Ascending aorta (tissue), 2 donors: ENCODE results near the gene RSAD1. TPM values are rescaled to one million over a fixed set of nuclear protein-coding genes. Genes with fewer than 3 reads are reported as not detected.

Source experiments
- DNase-seq, 2 donors: peaks; one replicate each; pipeline ENCODE4 v3.0.0-alpha.2; 2019; ENCODE audit warnings: low spot score in 2 of 2
- H3K27ac ChIP-seq, 2 donors: fragments of 200-600 bp; sonication (generic); one replicate each; pipeline ENCODE4 v1.5.1; 2016 to 2017; ENCODE audit warnings: mild to moderate bottlenecking in 1 of 2
- H3K27me3 ChIP-seq: fragments of 200-600 bp; sonication (generic); one replicate; pipeline ENCODE4 v1.5.1; 2017
- H3K36me3 ChIP-seq, 2 donors: fragments of 200-600 bp; sonication (generic); one replicate each; pipeline ENCODE4 v1.5.1; 2016
- H3K4me1 ChIP-seq, 2 donors: fragments of 200-600 bp; sonication (generic); one replicate each; pipeline ENCODE4 v1.5.1; 2016 to 2017; ENCODE audit warnings: mild to moderate bottlenecking in 1 of 2
- H3K4me3 ChIP-seq, 2 donors: fragments of 200-600 bp; sonication (generic); one replicate each; pipeline ENCODE4 v1.5.1; 2016 to 2017; ENCODE audit warnings: mild to moderate bottlenecking in 1 of 2
- H3K9me3 ChIP-seq, 2 donors: fragments of 200-600 bp; sonication (generic); one replicate each; pipeline ENCODE4 v1.5.1; 2016
- CTCF ChIP-seq, 3 experiments: fragments of 200-600 bp in 2 of 3; fragments of 450-650 bp in 1 of 3; sonication (generic) in 2 of 3; IDR thresholded peaks; one replicate each; pipeline ENCODE4 v1.5.1; 2016 to 2019; ENCODE audit warnings: antibody characterized with exemption in 3 of 3, mild to moderate bottlenecking in 1 of 3, moderate library complexity in 1 of 3
- intact Hi-C: fragments of 100-400 bp; cut with DNase I; formaldehyde crosslinking; loops from one replicate; pipeline ENCODE4 v1.15.1; 2023
- total RNA-seq: library from RNA; depleted of rRNA; stranded (reverse); fragments of >200 nt; gene quantifications from one replicate; pipeline ENCODE4 v1.1.0, GENCODE V29; 2016

Gene RSAD1
- total RNA-seq, 1 donor from 2014 or later = 36.7 TPM

- no peak for DNase-seq
- Histone ChIP-seq H3K4me3 (peak overlapping the region; percentile 71 to 80), H3K9me3 (no peaks in the 10 kb centered on the region), H3K27me3 (no peaks in the 10 kb centered on the region), H3K4me1 (peaks cover 3 to 4% of the 10 kb centered on the region in 2 donors), H3K36me3 (no peaks in the 10 kb centered on the region), H3K27ac (peak overlapping the region; percentile 28 to 80)
- TF ChIP-seq CTCF (IDR thresholded peaks at IDR 0.05) = peak in 2 of 3 experiments; percentile 21 to 30
- intact Hi-C loops = loop anchor here (2.0 kb wide), 1 partner anchor 30 kb away; the partner anchor contains the start of gene RSAD1
These were observed 30.2 kb downstream of the RSAD1 start for GRCh38 chr17:50508573-50509460.

GRCh38 chr17:50511058-50511457 is 32.4 kb downstream of the RSAD1 start:
- DNase-seq = no peak
- Histone ChIP-seq H3K27me3 (no peaks in the 10 kb centered on the region), H3K4me3 (no peak overlapping the region), H3K36me3 (no peaks in the 10 kb centered on the region), H3K27ac (no peak overlapping the region), H3K4me1 (peaks cover 3 to 4% of the 10 kb centered on the region in 2 donors), H3K9me3 (no peaks in the 10 kb centered on the region)
- intact Hi-C loops = no loop called here
- no peak for TF ChIP-seq CTCF (IDR thresholded peaks at IDR 0.05)

GRCh38 chr17:50513495-50513894 is 34.8 kb downstream of the RSAD1 start:
- H3K27ac ChIP-seq = no peak overlapping the region
- no peaks in the 10 kb centered on the region for H3K36me3 ChIP-seq
- TF ChIP-seq CTCF (IDR thresholded peaks at IDR 0.05) = no peak

GRCh38 chr17:50514388-50514787 is 35.7 kb downstream of the RSAD1 start:
- DNase-seq = no peak
- no peaks in the 10 kb centered on the region for H3K27me3 ChIP-seq
- no peak overlapping the region for H3K27ac ChIP-seq
- TF ChIP-seq CTCF (IDR thresholded peaks at IDR 0.05) = no peak
- no peaks in the 10 kb centered on the region for H3K4me1 ChIP-seq
- intact Hi-C loops = no loop called here
- H3K4me3 ChIP-seq = no peak overlapping the region
- H3K9me3 ChIP-seq = no peaks in the 10 kb centered on the region
- no peaks in the 10 kb centered on the region for H3K36me3 ChIP-seq

More at GRCh38 chr17:50513495-50513894, 34.8 kb downstream of the RSAD1 start:
- Histone ChIP-seq H3K4me3 (no peak overlapping the region), H3K4me1 (peaks cover 0 to 3% of the 10 kb centered on the region in 2 donors), H3K27me3 (no peaks in the 10 kb centered on the region), H3K9me3 (no peaks in the 10 kb centered on the region)
- intact Hi-C loops = no loop called here
- no peak for DNase-seq

- no peak for TF ChIP-seq CTCF (IDR thresholded peaks at IDR 0.05)
- H3K4me3 ChIP-seq = no peak overlapping the region
- H3K27me3 ChIP-seq = no peaks in the 10 kb centered on the region
- intact Hi-C loops = no loop called here
- no peak for DNase-seq
- H3K27ac ChIP-seq = no peak overlapping the region
- no peaks in the 10 kb centered on the region for H3K36me3 ChIP-seq
- H3K4me1 ChIP-seq = no peaks in the 10 kb centered on the region
- no peaks in the 10 kb centered on the region for H3K9me3 ChIP-seq
These were observed 36.5 kb downstream of the RSAD1 start for GRCh38 chr17:50514936-50515702.
